Ovary (tissue), 9 donors: Measurements from ENCODE around the gene SLC38A10. TPM values are rescaled to one million over a fixed set of nuclear protein-coding genes. Genes with fewer than 3 reads are reported as not detected.

Experiments used
- DNase-seq, 5 donors: peaks; one replicate each; pipeline ENCODE4 v3.0.0-alpha.2; 2019 to 2020
- H3K27ac ChIP-seq, 2 donors: fragments of 200-600 bp; one replicate each; pipeline versions ENCODE4 v1.5.1 to v1.8.0; 2019 to 2022
- H3K27me3 ChIP-seq: fragments of 200-600 bp; one replicate; pipeline ENCODE4 v1.8.0; 2022
- H3K36me3 ChIP-seq: fragments of 200-600 bp; sonication (generic); one replicate; pipeline ENCODE4 v1.5.1; 2019
- H3K4me1 ChIP-seq: one replicate; pipeline ENCODE4 v1.8.1; 2013; ENCODE audit warnings: mild to moderate bottlenecking, moderate library complexity; ENCODE audit not compliant: insufficient read depth
- H3K4me3 ChIP-seq: fragments of 200-600 bp; sonication (generic); one replicate; pipeline ENCODE4 v1.5.1; 2017
- H3K9me3 ChIP-seq, 2 donors: fragments of 200-600 bp in 1 of 2; sonication (generic) in 1 of 2; one replicate each; pipeline versions ENCODE4 v1.5.1 to v1.8.1; 2013 to 2019; ENCODE audit warnings: mild to moderate bottlenecking in 1 of 2, moderate library complexity in 1 of 2
- EP300 ChIP-seq: sonication (generic); formaldehyde crosslinking; IDR thresholded peaks from one replicate; pipeline ENCODE4 v1.6.1; 2017; ENCODE audit warnings: antibody characterized with exemption
- POLR2A ChIP-seq: fragments of 450-650 bp; IDR thresholded peaks from one replicate; pipeline ENCODE4 v1.6.1; 2017; ENCODE audit warnings: antibody characterized with exemption, mild to moderate bottlenecking, moderate library complexity
- WGBS, 3 donors: extraction: QIAGEN DNeasy Blood & Tissue Kit in 1 of 3; methylation state at CpG; one replicate each; pipeline versions ENCODE4 v1.1.5 to v1.1.7; 2013 to 2017; 5-methylcytosine and 5-hydroxymethylcytosine counted together
- intact Hi-C, 4 donors: fragments of 100-400 bp; cut with DNase I; formaldehyde crosslinking; loops; one replicate each; pipeline versions ENCODE4 v1.11.0 to v1.15.1; 2022 to 2023
- polyA plus RNA-seq, 2 donors: library from polyadenylated mRNA; stranded (reverse); fragments of 200-250 nt in 1 of 2; fragments of 350-450 nt in 1 of 2; fragmentation: Illumina TruSeq in 1 of 2; extraction: RNeasy Lipid Tissue Mini Kit (QIAGEN cat#74804) in 1 of 2; gene quantifications; one replicate each; pipeline ENCODE4 v1.2.3, GENCODE V29; 2013 to 2014
- total RNA-seq, 7 donors: library from RNA; depleted of rRNA in 2 of 7; stranded (reverse); fragments of >200 nt in 2 of 7; fragmentation: NEBNext Ultra II Directional in 3 of 7; extraction: Animal tissue kit (Norgen Biotek cat#: 25700) in 3 of 7; gene quantifications; one replicate each; pipeline versions ENCODE4 v1.1.0 to v1.2.4, GENCODE V29; 2016 to 2023
- TF ChIP-seq, protein P1 (sequence below), 3 donors: fragments of 450-650 bp in 2 of 3; fragments of 200-600 bp in 1 of 3; IDR thresholded peaks; one replicate each; pipeline versions ENCODE4 v1.5.1 to v1.8.0; 2016 to 2022; ENCODE audit warnings: antibody characterized with exemption in 3 of 3, mild to moderate bottlenecking in 1 of 3
- donor health status: DM: no; HTN: no; CAD: no; lungs with moderate emphysema.
- donor health status: DM: no; HTN: no; CAD: no.
- donor health status: Bipolar disorder and iron deficiency.
- donor health status: DM: yes; HTN: yes; CAD: no.
- donor health status: DM: no; HTN: no; CAD: no.
- donor health status: DM: yes; HTN: yes; CAD: no.

The SLC38A10 gene
- total and polyA plus RNA-seq, 9 donors: 11.5 to 75.7 (median 64.3) TPM

DNA sequence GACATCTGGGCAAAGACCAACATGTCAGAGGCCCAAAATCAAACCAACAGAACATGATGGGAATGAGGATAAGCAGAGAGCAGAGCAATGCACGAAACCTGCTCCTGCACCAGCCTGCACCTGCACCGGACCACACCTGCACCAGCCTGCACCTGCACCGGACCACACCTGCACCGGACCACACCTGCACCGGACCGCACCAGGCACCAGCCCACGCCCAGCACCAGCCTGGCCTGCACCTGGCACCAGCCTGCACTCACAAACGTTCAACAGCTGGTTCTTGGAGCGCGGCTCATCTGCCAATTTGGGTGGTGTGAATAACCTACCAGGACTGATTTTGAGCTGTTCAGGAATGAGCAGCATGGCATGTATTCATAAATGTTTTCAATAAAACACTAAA is 90.5 kb downstream of the SLC38A10 start:
- no peak overlapping the region for H3K27ac ChIP-seq
- H3K9me3 ChIP-seq: no peaks in the 10 kb centered on the region
- 84 to 87% (median 85%) methylated on average over 10 of the region's 10 CpGs for WGBS, 3 donors
- H3K27me3 ChIP-seq: no peaks in the 10 kb centered on the region
- no peaks in the 10 kb centered on the region for H3K4me1 ChIP-seq
- no peak overlapping the region for H3K4me3 ChIP-seq
- no peak for TF ChIP-seq EP300
- TF ChIP-seq, protein P1, sequence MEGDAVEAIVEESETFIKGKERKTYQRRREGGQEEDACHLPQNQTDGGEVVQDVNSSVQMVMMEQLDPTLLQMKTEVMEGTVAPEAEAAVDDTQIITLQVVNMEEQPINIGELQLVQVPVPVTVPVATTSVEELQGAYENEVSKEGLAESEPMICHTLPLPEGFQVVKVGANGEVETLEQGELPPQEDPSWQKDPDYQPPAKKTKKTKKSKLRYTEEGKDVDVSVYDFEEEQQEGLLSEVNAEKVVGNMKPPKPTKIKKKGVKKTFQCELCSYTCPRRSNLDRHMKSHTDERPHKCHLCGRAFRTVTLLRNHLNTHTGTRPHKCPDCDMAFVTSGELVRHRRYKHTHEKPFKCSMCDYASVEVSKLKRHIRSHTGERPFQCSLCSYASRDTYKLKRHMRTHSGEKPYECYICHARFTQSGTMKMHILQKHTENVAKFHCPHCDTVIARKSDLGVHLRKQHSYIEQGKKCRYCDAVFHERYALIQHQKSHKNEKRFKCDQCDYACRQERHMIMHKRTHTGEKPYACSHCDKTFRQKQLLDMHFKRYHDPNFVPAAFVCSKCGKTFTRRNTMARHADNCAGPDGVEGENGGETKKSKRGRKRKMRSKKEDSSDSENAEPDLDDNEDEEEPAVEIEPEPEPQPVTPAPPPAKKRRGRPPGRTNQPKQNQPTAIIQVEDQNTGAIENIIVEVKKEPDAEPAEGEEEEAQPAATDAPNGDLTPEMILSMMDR (IDR thresholded peaks at IDR 0.05): no peak
- TF ChIP-seq POLR2A: no peak
- no peak for DNase-seq
- intact Hi-C loops: loop anchor here in 1 of 4 donors (10.0 kb wide), 1 partner anchor 60 kb away; no protein-coding TSS in a partner anchor
- H3K36me3 ChIP-seq: no peaks in the 10 kb centered on the region

DNA sequence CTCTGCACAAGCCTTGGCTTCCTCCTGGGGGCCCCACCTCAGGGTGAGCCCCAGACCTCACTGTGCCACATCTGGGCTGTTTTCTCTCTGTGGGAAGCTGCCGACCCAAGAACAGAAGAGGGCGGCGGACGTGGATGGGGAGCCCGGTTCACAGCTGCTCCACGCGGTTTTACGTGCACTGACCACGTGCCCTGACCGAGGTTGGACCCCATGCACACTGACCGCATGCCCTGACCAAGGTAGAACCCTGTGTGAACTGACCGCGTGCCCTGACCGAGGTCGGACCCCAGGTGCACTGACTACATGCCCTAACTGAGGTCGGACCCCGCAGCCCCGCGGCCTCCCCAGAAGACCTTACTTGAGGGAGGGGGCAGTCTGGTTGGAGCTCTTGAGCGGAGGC is 92.0 kb downstream of the SLC38A10 start:
- H3K4me1 ChIP-seq: no peaks in the 10 kb centered on the region
- WGBS, 3 donors: 91 to 94% (median 94%) methylated on average over 19 to 20 of the region's 20 CpGs
- H3K9me3 ChIP-seq: no peaks in the 10 kb centered on the region
- intact Hi-C loops: loop anchor here in 1 of 4 donors (10.0 kb wide), 1 partner anchor 58 kb away; no protein-coding TSS in a partner anchor
- TF ChIP-seq POLR2A (no peak), EP300 (no peak)
- TF ChIP-seq, protein P1 (IDR thresholded peaks at IDR 0.05): no peak
- no peak overlapping the region for H3K4me3 ChIP-seq
- DNase-seq: no peak
- no peak overlapping the region for H3K27ac ChIP-seq
- H3K36me3 ChIP-seq: no peaks in the 10 kb centered on the region
- no peaks in the 10 kb centered on the region for H3K27me3 ChIP-seq

DNA sequence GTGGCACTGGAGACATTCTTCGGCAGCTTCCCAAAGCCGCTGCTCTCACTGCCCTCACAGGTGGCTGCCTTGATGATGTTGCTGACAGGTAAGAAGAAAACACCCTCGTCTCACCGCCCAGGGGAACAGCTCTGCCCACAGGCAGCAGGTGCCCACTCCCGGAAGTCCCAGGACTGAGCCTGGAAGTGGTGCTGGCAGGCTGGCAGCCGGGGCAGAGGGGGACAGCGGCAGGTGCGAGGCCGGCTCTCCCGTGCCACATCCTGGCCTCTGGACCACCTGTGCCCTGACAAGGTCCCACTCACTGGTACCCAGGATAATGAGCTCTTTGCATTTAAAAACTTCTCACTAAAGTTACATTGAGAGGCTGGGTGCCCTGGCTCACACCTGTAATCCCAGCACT is 92.8 kb downstream of the SLC38A10 start:
- Histone ChIP-seq H3K4me1 (no peaks in the 10 kb centered on the region), H3K27ac (no peak overlapping the region), H3K4me3 (no peak overlapping the region), H3K36me3 (no peaks in the 10 kb centered on the region), H3K9me3 (no peaks in the 10 kb centered on the region), H3K27me3 (no peaks in the 10 kb centered on the region)
- no peak for TF ChIP-seq EP300
- TF ChIP-seq POLR2A: no peak
- TF ChIP-seq, protein P1 (IDR thresholded peaks at IDR 0.05): no peak
- 90 to 96% (median 94%) methylated on average over 5 to 10 of the region's 10 CpGs for WGBS, 3 donors
- intact Hi-C loops: loop anchor here in 1 of 4 donors (10.0 kb wide), 1 partner anchor 58 kb away; no protein-coding TSS in a partner anchor
- no peak for DNase-seq

DNA sequence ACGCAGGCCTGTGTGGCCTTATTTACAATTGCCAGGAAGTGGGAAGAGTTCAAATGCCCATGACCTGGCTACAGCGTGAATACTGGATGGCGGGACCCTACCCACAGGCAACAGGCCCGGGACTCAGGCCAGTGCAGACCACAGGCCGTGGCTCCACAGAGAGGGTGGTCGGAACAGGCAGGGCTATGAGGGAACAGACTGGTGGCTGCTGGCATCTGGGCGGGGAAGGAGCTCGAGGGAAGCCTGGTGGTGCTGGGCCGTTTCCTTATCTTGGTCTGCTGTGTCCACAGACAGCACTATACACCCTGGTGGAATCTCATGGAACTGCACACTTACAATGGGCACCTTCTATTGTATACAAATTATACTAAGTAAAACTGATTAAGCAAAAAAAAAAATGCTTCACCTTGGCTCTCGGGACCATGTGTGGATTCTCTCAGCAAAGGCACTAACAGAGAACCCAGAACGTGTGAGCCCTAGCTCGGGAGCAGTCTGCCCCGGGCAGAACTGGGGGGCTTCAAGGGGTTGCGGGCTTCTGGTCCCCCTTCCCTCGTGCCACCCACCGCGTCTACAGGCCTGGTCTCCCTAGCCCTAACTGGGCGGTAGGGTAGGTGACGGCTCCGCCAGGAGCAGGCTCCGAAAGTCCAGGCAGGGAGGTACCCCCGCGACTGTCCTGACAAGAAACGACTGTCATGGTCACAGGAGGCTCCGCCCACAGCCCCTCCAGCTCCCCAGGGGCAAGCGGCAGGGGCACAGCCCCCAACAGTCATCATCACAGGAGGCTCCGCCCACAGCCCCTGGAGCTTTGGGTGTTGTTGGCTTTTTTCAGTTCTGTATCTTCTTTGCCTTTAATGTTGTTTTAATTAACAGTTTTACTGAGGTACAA is 94.2 kb downstream of the SLC38A10 start:
- H3K9me3 ChIP-seq: no peaks in the 10 kb centered on the region
- no peak overlapping the region for H3K4me3 ChIP-seq
- no peak for DNase-seq
- no peaks in the 10 kb centered on the region for H3K4me1 ChIP-seq
- H3K27me3 ChIP-seq: no peaks in the 10 kb centered on the region
- intact Hi-C loops: loop anchor here in 1 of 4 donors (10.0 kb wide), 1 partner anchor 56 kb away; no protein-coding TSS in a partner anchor
- no peak for TF ChIP-seq EP300
- TF ChIP-seq POLR2A: no peak
- TF ChIP-seq, protein P1 (IDR thresholded peaks at IDR 0.05): no peak
- H3K36me3 ChIP-seq: no peaks in the 10 kb centered on the region
- WGBS, 3 donors: 70 to 76% (median 74%) methylated on average over 27 of the region's 27 CpGs
- H3K27ac ChIP-seq: no peak overlapping the region
